SK-MEL-5 (cell line): ENCODE results near the gene APH1B. TPM values are rescaled to one million over a fixed set of nuclear protein-coding genes. Genes with fewer than 3 reads are reported as not detected.

ENCODE experiments used
- DNase-seq: peaks from one replicate; pipeline ENCODE4 v3.0.0-alpha.2; 2016; ENCODE audit warnings: low read depth, low spot score
- in situ Hi-C: cut with HindIII; loops from 2 replicates; pipeline ENCODE4 v1.10.0; 2016; ENCODE audit warnings: low sequenced_read_pairs, high pct_unique_total_duplicates, low pct_unique_long_range_greater_than_20kb
- total RNA-seq: library from RNA; depleted of rRNA; stranded (reverse); fragments of >200 nt; shearing (Covaris generic); gene quantifications from 2 replicates; pipeline ENCODE4 v1.2.3, GENCODE V29; 2014

APH1B gene
- total RNA-seq, 1 experiment from 2014 or later: 17.0 TPM

DNA sequence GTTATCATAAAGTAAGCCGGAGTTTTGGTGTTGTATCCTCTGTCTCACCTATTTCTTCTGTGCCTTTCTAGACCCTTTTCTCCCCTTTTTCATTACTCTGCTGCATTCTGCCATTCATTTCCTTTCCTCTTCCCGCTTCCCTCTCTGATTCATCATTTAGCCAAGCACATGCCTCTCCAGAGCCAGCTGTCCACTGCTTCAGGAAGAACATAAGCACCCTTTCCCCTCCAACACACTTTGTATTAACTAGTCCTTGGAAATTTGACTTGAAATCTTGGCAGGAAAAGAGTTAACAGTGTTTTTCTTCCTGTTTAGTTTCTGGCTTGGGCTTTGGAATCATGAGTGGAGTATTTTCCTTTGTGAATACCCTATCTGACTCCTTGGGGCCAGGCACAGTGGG lies 9.7 kb downstream of the APH1B start:
- DNase-seq: no peak
- in situ Hi-C loops: no loop called here

DNA sequence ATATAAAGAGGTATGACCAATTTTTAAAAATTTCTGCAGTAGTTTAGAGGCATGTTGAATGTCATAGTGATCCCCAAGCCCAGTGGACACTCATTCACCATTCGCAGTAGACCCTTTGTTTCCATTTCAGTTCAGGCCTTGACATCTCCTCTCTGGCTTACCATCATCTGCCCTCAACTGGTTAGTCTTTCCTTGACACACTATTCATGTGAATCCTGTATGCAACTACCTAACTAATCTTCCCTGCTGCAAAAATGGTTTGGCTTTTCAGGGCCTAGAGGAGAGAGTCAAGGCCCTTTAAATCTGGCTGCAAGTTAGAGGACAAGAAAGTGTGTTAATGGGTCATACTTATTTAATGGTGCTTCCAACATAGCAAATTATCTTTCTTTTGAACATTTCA lies 10.9 kb downstream of the APH1B start:
- DNase-seq: peak; percentile 43

DNA sequence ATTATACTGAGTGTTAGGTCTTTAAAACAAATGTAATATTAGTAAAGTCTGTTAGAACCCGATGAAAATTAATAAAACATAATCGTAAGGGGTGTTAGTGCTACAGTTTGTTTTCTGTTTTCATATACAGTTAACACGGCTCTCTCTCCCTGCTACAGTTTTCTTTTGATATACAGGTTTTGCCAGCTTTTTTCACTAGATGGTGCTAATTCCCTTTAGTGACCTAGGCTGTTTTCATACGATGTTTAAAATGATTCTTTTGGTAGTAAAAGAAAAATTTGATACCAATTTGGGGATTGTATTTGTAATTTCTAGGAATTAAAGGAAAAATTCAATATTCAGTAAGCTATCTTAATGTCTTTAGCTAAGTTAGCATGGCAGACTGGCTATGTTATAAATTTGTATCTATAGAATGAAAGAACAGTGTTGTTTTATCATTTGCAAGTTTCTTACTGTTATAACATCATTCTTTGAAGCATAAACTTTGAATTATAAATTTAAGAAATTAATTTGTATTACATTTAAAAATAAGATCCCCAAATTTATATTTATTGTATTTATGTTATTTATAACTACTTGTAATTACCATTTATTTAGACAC lies 11.5 kb downstream of the APH1B start:
- in situ Hi-C loops: no loop called here
- peak; percentile 77 for DNase-seq

More for the DNA sequence above, 10.9 kb downstream of the APH1B start:
- in situ Hi-C loops: no loop called here

DNA sequence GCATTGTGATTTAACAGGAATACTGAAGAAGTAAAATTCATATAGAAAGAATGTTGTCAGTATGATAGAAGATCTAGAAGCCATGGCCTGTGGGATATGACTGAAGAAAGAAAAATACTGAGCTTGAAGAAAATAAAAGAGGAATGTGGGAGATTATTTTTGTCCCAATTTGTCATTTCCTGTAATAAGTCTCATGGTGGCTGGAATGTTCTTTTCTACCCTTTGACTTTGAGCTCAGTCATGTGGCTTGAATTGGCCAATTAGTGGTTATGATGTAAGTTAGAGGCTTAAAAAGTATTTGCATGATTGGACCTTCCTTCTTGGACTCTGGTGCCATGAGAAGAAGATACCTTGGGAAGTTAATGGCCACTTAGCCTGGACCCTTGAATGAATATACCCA lies 14.1 kb downstream of the APH1B start:
- in situ Hi-C loops: no loop called here
- DNase-seq: peak; percentile 57

DNA sequence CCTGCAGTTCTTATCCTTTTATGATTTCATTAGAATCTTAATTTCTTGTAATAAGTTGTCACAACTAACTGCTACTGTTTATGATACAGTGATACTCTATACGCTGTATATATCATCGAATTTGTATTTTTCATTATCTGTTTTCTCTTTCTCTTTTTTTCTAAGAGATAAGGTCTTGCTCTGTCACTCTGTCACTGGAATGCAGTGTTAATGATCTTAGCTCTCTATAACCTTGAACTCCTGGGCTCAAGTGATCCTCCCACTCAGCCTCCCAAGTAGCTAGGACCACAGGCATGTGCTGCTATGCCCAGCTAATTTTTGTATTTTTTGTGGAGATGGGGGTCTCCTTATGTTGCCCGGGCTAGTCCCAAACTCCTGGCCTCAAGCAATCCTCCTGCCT lies 14.8 kb downstream of the APH1B start:
- no peak for DNase-seq
- in situ Hi-C loops: no loop called here

DNA sequence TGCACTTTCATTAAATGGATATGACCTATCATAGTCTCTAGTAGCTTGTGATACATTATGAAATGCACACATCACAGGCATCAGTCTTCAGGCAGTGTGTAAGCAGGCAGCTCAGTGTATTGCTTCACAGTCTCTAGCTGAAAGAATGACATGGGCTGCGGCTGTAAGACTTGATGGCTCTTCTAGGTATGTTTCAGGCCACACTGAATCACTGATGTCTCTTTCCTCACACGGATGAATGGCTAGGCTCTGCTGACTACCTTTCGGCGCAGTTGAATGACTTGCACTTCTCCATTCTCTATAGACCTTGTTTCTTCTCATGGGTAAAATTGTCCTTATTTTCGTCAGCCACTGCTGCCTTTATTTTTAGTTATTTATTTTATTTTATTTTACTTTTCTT lies 15.4 kb downstream of the APH1B start:
- in situ Hi-C loops: no loop called here
- no peak for DNase-seq

DNA sequence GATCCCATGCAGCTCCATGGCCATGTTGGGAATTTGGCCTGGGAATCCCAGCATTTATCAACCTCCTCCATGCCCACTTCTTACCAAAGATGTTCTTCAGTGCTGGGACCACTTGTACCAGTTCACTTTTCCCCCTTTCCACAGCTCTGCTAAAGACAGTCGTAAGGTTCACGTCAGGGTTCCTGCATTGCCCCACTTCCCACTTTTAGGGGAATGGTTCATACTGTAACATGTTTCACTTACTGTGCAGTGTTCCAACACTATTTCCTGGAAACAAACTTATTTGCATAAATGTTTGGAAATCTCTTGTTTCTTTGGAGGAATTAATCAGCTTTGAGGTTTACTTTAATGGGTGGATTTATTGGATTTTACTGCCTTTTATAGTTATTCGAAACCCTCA lies 17.0 kb downstream of the APH1B start:
- in situ Hi-C loops: no loop called here
- no peak for DNase-seq

DNA sequence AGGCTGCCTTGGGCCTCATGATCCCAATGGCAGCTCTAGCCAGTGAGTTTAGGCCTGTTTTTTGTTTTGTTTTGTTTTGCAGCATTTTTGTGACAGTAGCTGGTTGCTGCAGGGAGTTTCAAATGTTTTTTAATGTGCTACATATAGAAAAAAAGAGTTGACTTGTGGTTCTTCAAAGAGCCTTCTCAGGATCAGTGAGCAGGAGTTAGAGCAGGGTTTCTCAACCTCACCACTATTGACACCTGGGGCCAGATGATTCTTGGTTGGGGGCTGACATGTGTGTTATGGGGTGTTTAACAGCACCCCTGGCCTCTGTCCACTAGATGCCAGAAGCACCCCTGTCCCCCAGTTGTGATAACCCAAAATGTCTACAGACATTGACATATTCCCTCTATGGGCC lies 17.9 kb downstream of the APH1B start:
- DNase-seq: no peak
- in situ Hi-C loops: no loop called here

DNA sequence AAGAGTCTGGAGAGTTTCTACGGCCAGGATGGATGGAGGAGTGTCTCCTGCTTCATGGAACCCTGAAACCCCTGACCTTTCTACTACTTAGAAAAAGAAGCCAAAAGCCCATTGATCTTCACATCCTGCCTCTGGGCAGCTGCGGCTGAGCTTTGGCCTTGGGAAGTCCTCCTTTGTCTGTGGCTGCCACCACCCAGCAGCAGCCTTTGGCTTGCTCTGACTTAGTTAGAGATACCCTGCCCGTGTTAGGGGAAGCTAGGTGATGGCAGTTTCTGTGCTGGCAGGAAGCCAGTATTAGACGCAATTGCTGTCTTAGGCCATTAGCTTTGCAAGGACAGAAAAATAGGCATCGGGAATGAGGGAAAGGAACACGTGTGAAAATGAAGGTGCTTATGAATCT lies 18.8 kb downstream of the APH1B start:
- DNase-seq: no peak
- in situ Hi-C loops: no loop called here

DNA sequence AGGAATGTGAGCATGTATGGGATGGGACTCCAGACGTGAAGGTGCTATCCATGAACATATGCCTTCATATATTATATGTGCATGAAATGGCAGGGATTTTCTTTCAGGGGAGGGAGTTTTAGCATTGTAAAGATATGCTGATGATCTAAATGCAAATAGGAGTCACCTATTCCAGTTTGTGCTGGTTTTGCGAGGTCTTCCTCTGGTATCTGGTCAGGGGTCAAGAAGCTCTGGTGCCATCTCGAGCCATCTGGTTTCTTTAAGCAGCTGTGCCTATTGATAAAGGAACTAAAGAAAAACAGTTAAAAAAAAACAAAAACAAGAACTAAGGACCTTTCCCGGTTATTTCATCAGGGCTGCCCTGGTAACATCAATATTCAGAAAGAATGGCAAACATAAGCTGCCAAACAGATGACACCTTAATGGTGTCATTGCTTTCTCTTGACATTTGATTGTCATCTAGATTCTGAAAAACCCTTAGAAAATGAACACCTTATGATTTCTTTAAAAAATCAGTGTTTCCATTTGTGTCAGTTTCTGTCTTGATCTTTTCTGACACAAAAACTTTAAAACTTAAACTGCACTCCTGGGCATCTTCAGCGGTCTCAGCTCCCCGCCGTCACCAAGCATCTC lies 22.7 kb downstream of the APH1B start:
- in situ Hi-C loops: loop anchor here (25.0 kb wide), 1 partner anchor 112 kb away; no protein-coding TSS in a partner anchor
- no peak for DNase-seq

DNA sequence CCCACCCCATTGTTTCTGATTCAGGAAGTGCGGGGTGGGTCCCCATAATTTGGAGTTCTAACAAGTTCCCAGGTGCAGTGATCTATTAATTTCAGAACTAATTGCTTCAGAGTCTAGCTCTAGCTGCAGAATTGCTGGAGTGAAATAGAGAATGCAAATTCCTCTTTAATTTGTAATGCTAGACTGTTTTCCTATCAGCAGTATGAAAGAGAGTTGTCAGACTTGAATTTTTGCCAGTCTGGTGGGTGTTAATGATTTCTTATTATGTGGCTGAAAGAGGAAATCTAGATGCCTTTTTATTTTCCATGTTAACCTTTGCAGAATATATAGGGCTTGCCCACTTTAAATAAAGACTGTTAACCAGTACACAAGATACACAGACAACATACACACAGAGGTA lies 23.7 kb downstream of the APH1B start:
- no peak for DNase-seq
- in situ Hi-C loops: loop anchor here (25.0 kb wide), 1 partner anchor 111 kb away; no protein-coding TSS in a partner anchor

DNA sequence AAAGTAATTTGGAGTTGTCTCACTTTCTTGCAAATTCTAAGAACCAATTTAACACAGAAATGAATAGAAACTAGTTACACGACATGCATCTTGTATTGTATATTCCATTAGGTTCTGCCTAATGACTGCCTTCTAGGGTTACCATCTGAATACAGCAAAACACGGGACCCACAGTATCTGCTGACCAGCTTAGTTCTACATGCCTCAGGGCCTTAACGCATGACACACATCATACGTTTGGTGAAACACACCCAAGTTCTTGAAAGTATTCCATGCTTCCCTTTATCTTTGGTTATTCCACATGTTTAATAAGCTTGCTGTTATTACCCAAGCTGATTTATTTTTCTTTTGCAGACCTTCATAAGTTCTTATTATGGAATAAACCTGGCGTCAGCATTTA lies 27.9 kb downstream of the APH1B start:
- DNase-seq: no peak
- in situ Hi-C loops: loop anchor here (25.0 kb wide), 1 partner anchor 107 kb away; no protein-coding TSS in a partner anchor

DNA sequence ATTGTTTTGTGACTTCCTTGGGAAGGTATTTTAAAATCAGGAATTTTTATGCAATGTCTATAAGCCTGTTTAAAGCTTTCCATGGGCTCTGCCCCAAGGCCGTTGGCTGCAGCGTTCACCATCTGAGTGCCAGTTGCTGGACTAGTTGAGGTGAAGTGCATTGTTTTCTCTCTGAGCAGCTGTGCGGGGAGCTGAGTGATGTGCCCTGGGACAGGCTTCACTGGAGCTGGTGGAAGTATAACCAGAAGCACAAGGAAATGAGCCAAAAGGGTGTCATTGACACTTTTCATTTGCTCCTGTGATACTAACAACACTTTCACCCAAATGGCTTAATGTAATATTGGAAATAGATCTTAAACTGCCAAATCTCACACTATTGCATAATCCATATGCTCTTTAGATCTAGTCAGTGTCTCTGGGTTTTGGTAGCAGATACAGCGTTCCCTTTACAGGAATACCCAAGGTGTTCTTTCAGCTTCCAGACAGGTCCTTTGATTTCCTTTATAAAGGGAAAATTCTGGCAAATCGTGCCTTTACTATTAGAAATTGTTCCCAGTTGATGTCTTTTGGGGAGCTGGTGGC lies 29.2 kb downstream of the APH1B start:
- DNase-seq: no peak
- in situ Hi-C loops: loop anchor here (25.0 kb wide), 1 partner anchor 106 kb away; no protein-coding TSS in a partner anchor

DNA sequence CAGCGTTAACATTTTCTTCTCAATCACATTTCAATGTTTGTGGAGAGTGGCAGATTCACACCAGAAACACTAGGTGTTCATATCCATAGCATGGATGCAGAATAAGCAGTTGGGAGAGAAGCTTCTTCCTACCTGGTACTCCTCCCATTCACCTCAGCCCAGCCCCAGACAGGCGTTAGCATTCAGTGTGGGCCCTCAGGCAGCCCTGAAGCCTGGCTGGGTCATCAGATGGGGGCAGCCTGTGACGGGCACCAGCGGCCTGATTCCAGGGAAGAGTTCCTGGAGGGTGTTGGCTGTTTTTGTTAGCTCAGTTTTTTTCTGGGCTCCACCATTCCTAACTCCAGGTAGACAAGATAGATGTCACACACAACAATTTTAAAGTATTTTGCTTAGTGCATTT lies 31.1 kb downstream of the APH1B start:
- in situ Hi-C loops: loop anchor here (25.0 kb wide), 1 partner anchor 104 kb away; no protein-coding TSS in a partner anchor
- DNase-seq: no peak

DNA sequence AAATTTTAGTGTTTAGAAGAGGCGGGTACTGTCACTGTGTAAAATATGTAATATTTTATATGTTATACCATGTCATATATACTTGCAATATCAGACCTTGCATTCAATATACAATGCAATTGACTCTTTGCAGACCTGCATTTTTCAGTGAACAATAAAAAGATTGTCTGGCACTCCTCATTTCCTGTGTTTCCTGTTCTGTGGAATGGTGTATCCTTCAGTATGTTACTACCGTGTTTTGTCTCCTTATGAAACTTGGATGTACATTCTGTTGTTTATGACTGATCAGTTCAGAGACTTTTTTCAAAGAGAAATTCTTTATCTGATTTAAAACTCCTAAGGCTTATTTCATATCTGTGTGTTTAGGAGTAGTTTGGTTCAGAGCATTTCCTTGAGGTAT lies 31.5 kb downstream of the APH1B start:
- peak; percentile 38 for DNase-seq
- in situ Hi-C loops: loop anchor here (25.0 kb wide), 1 partner anchor 103 kb away; no protein-coding TSS in a partner anchor

DNA sequence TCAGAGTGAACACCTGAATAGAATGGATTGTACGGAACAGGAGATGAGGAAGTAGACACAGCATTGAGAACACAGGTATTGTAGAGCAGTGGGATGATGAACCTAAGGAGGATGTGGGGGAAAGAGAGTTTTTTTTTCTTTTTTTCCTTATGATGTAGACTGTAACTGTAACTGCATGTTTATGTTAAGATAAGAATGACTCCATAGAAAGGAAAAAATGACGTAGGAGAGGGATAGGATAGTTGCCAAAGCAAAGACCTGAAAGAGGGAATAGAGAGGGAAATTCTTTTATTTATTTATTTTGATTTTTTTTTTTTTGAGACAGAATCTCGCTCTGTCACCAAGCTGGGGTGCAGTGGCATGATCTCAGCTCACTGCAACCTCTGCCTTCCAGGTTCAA lies 33.2 kb downstream of the APH1B start:
- no peak for DNase-seq
- in situ Hi-C loops: loop anchor here (25.0 kb wide), 1 partner anchor 102 kb away; no protein-coding TSS in a partner anchor

DNA sequence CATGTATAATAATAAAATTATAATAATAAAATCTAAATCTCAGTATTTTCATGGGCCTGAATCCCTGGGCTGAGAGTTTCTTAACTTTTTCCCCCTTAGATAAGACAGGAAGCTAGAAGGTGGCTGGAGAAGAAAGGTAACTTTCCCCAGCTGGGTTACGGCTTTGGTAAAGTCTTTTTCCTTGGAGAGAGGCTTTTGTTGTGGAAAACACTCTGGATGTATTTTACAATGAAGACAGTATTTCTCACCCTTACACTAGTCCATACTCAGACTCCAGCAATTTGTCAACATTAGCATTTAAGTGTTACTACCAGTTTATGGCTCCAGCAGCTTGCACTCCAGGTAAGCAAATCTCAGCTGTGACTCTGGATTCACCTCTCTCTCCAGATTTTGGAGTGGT lies 34.9 kb downstream of the APH1B start:
- DNase-seq: no peak

DNA sequence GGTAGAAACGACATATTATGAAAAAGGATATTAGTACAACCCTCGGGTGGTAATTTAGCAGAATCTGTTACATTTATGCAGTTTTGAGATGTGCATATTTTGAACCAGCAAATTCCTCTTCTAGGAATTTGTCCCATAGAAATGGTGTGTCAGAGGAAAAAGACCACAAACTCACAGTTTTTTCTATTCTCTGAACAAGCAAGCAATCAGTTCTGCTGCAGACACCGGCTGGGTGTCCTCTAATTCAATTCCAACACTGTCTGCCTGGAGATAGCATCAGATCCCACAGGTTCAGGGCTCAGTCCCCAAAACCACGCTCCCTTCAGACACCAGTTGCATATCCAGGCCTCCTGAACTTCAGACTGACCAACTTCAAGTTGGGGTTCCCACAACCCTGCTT lies 36.4 kb downstream of the APH1B start:
- DNase-seq: no peak
- in situ Hi-C loops: loop anchor here (25.0 kb wide), 1 partner anchor 98 kb away; no protein-coding TSS in a partner anchor

More for the DNA sequence above, 34.9 kb downstream of the APH1B start:
- in situ Hi-C loops: loop anchor here (25.0 kb wide), 1 partner anchor 100 kb away; no protein-coding TSS in a partner anchor

DNA sequence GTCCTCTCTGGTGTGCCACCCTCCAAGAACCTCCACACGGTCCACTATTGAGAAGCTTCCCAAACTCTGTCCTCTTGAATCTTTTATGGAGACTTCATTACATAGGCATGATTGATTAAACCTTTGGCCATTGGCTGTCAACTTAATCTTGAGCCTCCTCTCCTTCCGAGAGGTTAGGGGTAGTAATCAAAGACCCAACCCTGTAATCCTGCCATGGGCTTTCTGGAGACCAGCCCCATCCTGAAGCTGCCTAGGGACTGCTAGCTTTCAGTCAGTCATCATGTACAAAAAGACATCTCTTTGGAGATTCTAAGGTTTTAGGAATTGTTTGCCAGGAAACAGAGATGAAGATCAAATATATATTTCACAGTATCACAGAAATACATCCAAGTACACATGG lies 37.0 kb downstream of the APH1B start:
- in situ Hi-C loops: loop anchor here (25.0 kb wide), 1 partner anchor 98 kb away; no protein-coding TSS in a partner anchor
- no peak for DNase-seq
